OCI-LY1 (cell line): Measurements from ENCODE around the gene STMN1.

ENCODE experiments used
- H2AFZ ChIP-seq: fragments of 200-600 bp; sonication (generic), shearing (Covaris generic); 2 replicates; pipeline ENCODE4 v1.6.0; 2014; ENCODE audit warnings: antibody characterized with exemption, mild to moderate bottlenecking, low read length
- H3F3A ChIP-seq: fragments of 200-600 bp; sonication (generic), shearing (Covaris generic); 2 replicates; pipeline ENCODE4 v1.6.0; 2014; ENCODE audit warnings: mild to moderate bottlenecking, antibody characterized with exemption, low read length, moderate library complexity; ENCODE audit not compliant: insufficient read depth
- H3K27ac ChIP-seq: fragments of 200-600 bp; sonication (generic); 2 replicates; pipeline ENCODE4 v1.5.1; 2014; ENCODE audit warnings: low read length, mixed run types, mild to moderate bottlenecking, low read depth; ENCODE audit not compliant: poor library complexity, severe bottlenecking
- H3K27me3 ChIP-seq: fragments of 200-600 bp; sonication (generic); 2 replicates; pipeline ENCODE4 v1.6.0; 2014; ENCODE audit warnings: antibody characterized with exemption, mild to moderate bottlenecking, low read length, moderate library complexity; ENCODE audit not compliant: insufficient read depth
- H3K36me3 ChIP-seq: fragments of 200-600 bp; sonication (generic); 2 replicates; pipeline ENCODE4 v1.6.1; 2014; ENCODE audit warnings: mild to moderate bottlenecking, antibody characterized with exemption, low read length, moderate library complexity, mixed read lengths; ENCODE audit not compliant: insufficient read depth
- H3K4me1 ChIP-seq: fragments of 200-600 bp; sonication (generic); 2 replicates; pipeline ENCODE4 v1.5.1; 2014; ENCODE audit warnings: mild to moderate bottlenecking, low read length, moderate library complexity; ENCODE audit not compliant: insufficient read depth, severe bottlenecking
- H3K4me2 ChIP-seq: fragments of 200-600 bp; sonication (generic), shearing (Covaris generic); 2 replicates; pipeline ENCODE4 v1.6.1; 2014; ENCODE audit warnings: low read length
- H3K4me3 ChIP-seq: fragments of 200-600 bp; sonication (generic); 2 replicates; pipeline ENCODE4 v1.5.1; 2014; ENCODE audit warnings: low read length, low read depth, mild to moderate bottlenecking, mixed read lengths; ENCODE audit not compliant: poor library complexity, severe bottlenecking
- H3K79me2 ChIP-seq: fragments of 200-600 bp; shearing (Covaris generic); 2 replicates; pipeline ENCODE4 v1.6.1; 2016; ENCODE audit warnings: mixed run types, low read length, mixed read lengths; ENCODE audit not compliant: insufficient read depth
- H3K9ac ChIP-seq: fragments of 200-600 bp; sonication (generic), shearing (Covaris generic); 2 replicates; pipeline ENCODE4 v1.6.1; 2014; ENCODE audit warnings: mild to moderate bottlenecking, low read length, mixed read lengths
- H3K9me2 ChIP-seq: fragments of 200-600 bp; sonication (generic), shearing (Covaris generic); 2 replicates; pipeline ENCODE4 v1.6.1; 2014; ENCODE audit warnings: low read depth, mild to moderate bottlenecking, low read length, mixed read lengths
- H3K9me3 ChIP-seq: fragments of 200-600 bp; shearing (Covaris generic); 2 replicates; pipeline ENCODE4 v1.6.1; 2014; ENCODE audit warnings: low read length, mixed read lengths
- H4K20me1 ChIP-seq: fragments of 200-600 bp; sonication (generic), shearing (Covaris generic); 2 replicates; pipeline ENCODE4 v1.6.0; 2016; ENCODE audit warnings: mild to moderate bottlenecking, low read length; ENCODE audit not compliant: insufficient read depth
- CTCF ChIP-seq: fragments of 200-600 bp; sonication (generic), shearing (Covaris generic); IDR thresholded peaks from 2 replicates; pipeline ENCODE4 v1.5.1; 2017; ENCODE audit warnings: mild to moderate bottlenecking, antibody characterized with exemption, low read length, moderate library complexity, mixed read lengths
- EZH2 ChIP-seq: fragments of 200-600 bp; sonication (generic), shearing (Covaris generic); IDR thresholded peaks from 2 replicates; pipeline ENCODE4 v1.8.0; 2017; ENCODE audit warnings: borderline replicate concordance, mixed run types, mild to moderate bottlenecking, antibody characterized with exemption, low read length, moderate library complexity, mixed read lengths

The STMN1 gene

GRCh38 chr1:25932321-25932720, 26.1 kb upstream of the STMN1 start:
- peaks cover 5% of the 10 kb centered on the region for H3K4me1 ChIP-seq
- H3K27ac ChIP-seq: no peak overlapping the region
- TF ChIP-seq CTCF: no peak
- no peak for TF ChIP-seq EZH2
- no peak overlapping the region for H3K4me2 ChIP-seq
- H3K9me3 ChIP-seq: no peaks in the 10 kb centered on the region
- H2AFZ ChIP-seq: no peak overlapping the region
- no peaks in the 10 kb centered on the region for H3K36me3 ChIP-seq
- H3K9me2 ChIP-seq: no peaks in the 10 kb centered on the region
- H3F3A ChIP-seq: no peaks in the 10 kb centered on the region
- H3K4me3 ChIP-seq: no peak overlapping the region
- H3K79me2 ChIP-seq: no peaks in the 10 kb centered on the region
- H3K9ac ChIP-seq: no peak overlapping the region
- no peaks in the 10 kb centered on the region for H4K20me1 ChIP-seq
- H3K27me3 ChIP-seq: no peaks in the 10 kb centered on the region

- Histone ChIP-seq H3K4me2 (no peak overlapping the region), H3K27ac (no peak overlapping the region)
- TF ChIP-seq CTCF: no peak
- TF ChIP-seq EZH2: no peak
These were observed 22.8 kb upstream of the STMN1 start for GRCh38 chr1:25929016-25929415.

GRCh38 chr1:25927521-25928265, 21.5 kb upstream of the STMN1 start:
- H4K20me1 ChIP-seq: no peaks in the 10 kb centered on the region
- H3K4me1 ChIP-seq: peaks cover 9% of the 10 kb centered on the region
- TF ChIP-seq CTCF (no peak), EZH2 (no peak)
- no peak overlapping the region for H3K9ac ChIP-seq
- H3F3A ChIP-seq: no peaks in the 10 kb centered on the region
- H3K4me2 ChIP-seq: no peak overlapping the region
- H3K4me3 ChIP-seq: no peak overlapping the region
- no peaks in the 10 kb centered on the region for H3K36me3 ChIP-seq
- no peak overlapping the region for H3K27ac ChIP-seq
- H2AFZ ChIP-seq: no peak overlapping the region
- no peaks in the 10 kb centered on the region for H3K9me3 ChIP-seq
- no peaks in the 10 kb centered on the region for H3K9me2 ChIP-seq
- peaks cover under 1% of the 10 kb centered on the region; the same call in 1 of the 2 replicates for H3K27me3 ChIP-seq
- no peaks in the 10 kb centered on the region for H3K79me2 ChIP-seq

More at GRCh38 chr1:25929016-25929415, 22.8 kb upstream of the STMN1 start:
- Histone ChIP-seq H3K36me3 (no peaks in the 10 kb centered on the region), H3F3A (no peaks in the 10 kb centered on the region), H3K9me2 (no peaks in the 10 kb centered on the region), H3K4me3 (no peak overlapping the region), H3K27me3 (no peaks in the 10 kb centered on the region), H3K9ac (no peak overlapping the region), H3K4me1 (peaks cover 4% of the 10 kb centered on the region), H3K9me3 (no peaks in the 10 kb centered on the region), H4K20me1 (no peaks in the 10 kb centered on the region), H2AFZ (no peak overlapping the region), H3K79me2 (no peaks in the 10 kb centered on the region)
